CD14-positive monocyte (primary cell): ENCODE data around the gene DCUN1D4. TPM values are rescaled to one million over a fixed set of nuclear protein-coding genes. Genes with fewer than 3 reads are reported as not detected.

Experiments
- DNase-seq, 3 donors: peaks; one replicate each; pipeline ENCODE4 v3.0.0-alpha.2; 2011 to 2022
- H2AFZ ChIP-seq: 2 replicates; pipeline ENCODE4 v1.6.0; 2012; ENCODE audit warnings: mild to moderate bottlenecking, low read depth, low read length, inconsistent platforms; ENCODE audit not compliant: insufficient read depth, poor library complexity, severe bottlenecking
- H3K27ac ChIP-seq, 2 donors: 1 replicate in 1 of 2; 2 replicates in 1 of 2; pipeline ENCODE4 v1.5.1; 2012 to 2013; ENCODE audit warnings: low read length in 2 of 2, control low read depth in 1 of 2, inconsistent platforms in 1 of 2, low read depth in 1 of 2, mild to moderate bottlenecking in 1 of 2
- H3K27me3 ChIP-seq, 2 donors: one replicate each; pipeline versions ENCODE4 v1.6.0 to v1.6.1; 2011 to 2013; ENCODE audit warnings: low read length in 2 of 2; ENCODE audit not compliant: control insufficient read depth in 2 of 2, insufficient read depth in 2 of 2
- H3K36me3 ChIP-seq, 2 donors: replicated peaks in 1 of 2; 1 replicate in 1 of 2; 2 replicates in 1 of 2; pipeline versions ENCODE4 v1.5.1 to v1.6.1; 2012 to 2013; ENCODE audit warnings: low read length in 2 of 2, control low read depth in 1 of 2, inconsistent platforms in 1 of 2, mild to moderate bottlenecking in 1 of 2; ENCODE audit not compliant: insufficient read depth in 2 of 2, control insufficient read depth in 1 of 2
- H3K4me1 ChIP-seq, 2 donors: 1 replicate in 1 of 2; 2 replicates in 1 of 2; pipeline versions ENCODE4 v1.5.1 to v1.6.1; 2012 to 2013; ENCODE audit warnings: low read length in 2 of 2, control low read depth in 1 of 2, inconsistent platforms in 1 of 2, mild to moderate bottlenecking in 1 of 2, moderate library complexity in 1 of 2; ENCODE audit not compliant: insufficient read depth in 2 of 2, control insufficient read depth in 1 of 2
- H3K4me2 ChIP-seq: replicated peaks from 2 replicates; pipeline ENCODE3; 2012; ENCODE audit warnings: low read length, moderate library complexity, mild to moderate bottlenecking; ENCODE audit not compliant: poor library complexity, severe bottlenecking; ENCODE audit errors: extremely low read depth
- H3K4me3 ChIP-seq, 3 experiments: fragments of 200-600 bp in 1 of 3; sonication (generic) in 1 of 3; replicated peaks in 1 of 3; 1 replicate in 2 of 3; 2 replicates in 1 of 3; pipeline ENCODE4 v1.5.1; 2011 to 2013; ENCODE audit warnings: low read length in 3 of 3, mild to moderate bottlenecking in 3 of 3, control low read depth in 2 of 3, low read depth in 2 of 3, inconsistent platforms in 1 of 3, moderate library complexity in 1 of 3
- H3K79me2 ChIP-seq: 2 replicates; pipeline ENCODE4 v1.6.0; 2012; ENCODE audit warnings: mild to moderate bottlenecking, control low read depth, inconsistent platforms, low read length, moderate library complexity; ENCODE audit not compliant: insufficient read depth
- H3K9ac ChIP-seq: 2 replicates; pipeline ENCODE4 v1.6.0; 2017; ENCODE audit warnings: low read length, mild to moderate bottlenecking; ENCODE audit not compliant: insufficient read depth, poor library complexity, severe bottlenecking
- H3K9me3 ChIP-seq, 2 donors: replicated peaks in 1 of 2; 1 replicate in 1 of 2; 2 replicates in 1 of 2; pipeline versions ENCODE4 v1.5.1 to v1.6.1; 2012 to 2013; ENCODE audit warnings: low read length in 2 of 2, control low read depth in 1 of 2; ENCODE audit not compliant: control insufficient read depth in 1 of 2, insufficient read depth in 1 of 2
- H4K20me1 ChIP-seq: 2 replicates; pipeline ENCODE4 v1.6.0; 2012; ENCODE audit warnings: mild to moderate bottlenecking, low read length, control low read depth, moderate library complexity; ENCODE audit not compliant: insufficient read depth
- H3K27ac Mint-ChIP-seq, 7 donors: one replicate each; pipeline ENCODE4 v1.8.0; 2020; ENCODE audit warnings: mild to moderate bottlenecking in 7 of 7, mixed read lengths in 7 of 7, moderate library complexity in 6 of 7, inconsistent platforms in 2 of 7
- H3K27me3 Mint-ChIP-seq, 3 donors: one replicate each; pipeline ENCODE4 v1.8.0; 2021 to 2022; ENCODE audit warnings: low read depth in 3 of 3, mild to moderate bottlenecking in 3 of 3, mixed read lengths in 3 of 3, moderate library complexity in 3 of 3, inconsistent platforms in 1 of 3
- H3K36me3 Mint-ChIP-seq, 2 donors: one replicate each; pipeline ENCODE4 v1.8.0; 2020; ENCODE audit warnings: mixed read lengths in 2 of 2, inconsistent platforms in 1 of 2, mild to moderate bottlenecking in 1 of 2
- H3K4me1 Mint-ChIP-seq: one replicate; pipeline ENCODE4 v1.8.0; 2020; ENCODE audit warnings: mild to moderate bottlenecking, mixed read lengths
- H3K4me3 Mint-ChIP-seq, 2 donors: one replicate each; pipeline ENCODE4 v1.8.0; 2020; ENCODE audit warnings: mild to moderate bottlenecking in 2 of 2, mixed read lengths in 2 of 2, moderate library complexity in 1 of 2
- H3K9me3 Mint-ChIP-seq, 7 donors: one replicate each; pipeline ENCODE4 v1.8.0; 2020 to 2022; ENCODE audit warnings: mixed read lengths in 7 of 7, mild to moderate bottlenecking in 6 of 7, moderate library complexity in 6 of 7, inconsistent platforms in 2 of 7
- CTCF ChIP-seq: fragments of 200-600 bp; IDR thresholded peaks from one replicate; pipeline ENCODE4 v1.8.0; 2022; ENCODE audit warnings: antibody characterized with exemption, mild to moderate bottlenecking
- WGBS: methylation state at CpG from one replicate; pipeline ENCODE4 v1.1.5; 2013; ENCODE audit warnings: missing lambda C conversion rate; ENCODE audit not compliant: insufficient coverage; 5-methylcytosine and 5-hydroxymethylcytosine counted together
- intact Hi-C, 2 donors: fragments of 100-400 bp; cut with micrococcal nuclease; formaldehyde crosslinking; loops; one replicate each; pipeline versions ENCODE4 v1.15.0 to v1.15.1; 2023
- polyA plus RNA-seq, 3 donors: library from polyadenylated mRNA; depleted of rRNA in 1 of 3; unstranded in 2 of 3; stranded (reverse) in 1 of 3; fragments of 300-500 nt in 2 of 3; fragments of >200 nt in 1 of 3; fragmentation: Illumina TruSeq in 2 of 3; gene quantifications; 1 replicate in 2 of 3; 2 replicates in 1 of 3; pipeline ENCODE4 v1.2.3, GENCODE V29; 2012 to 2021

The DCUN1D4 gene
- polyA plus RNA-seq, 3 donors = 4.7 to 15.2 (median 6.9) TPM

- Histone ChIP-seq H4K20me1 (no peaks in the 10 kb centered on the region), H3K4me3 (peak overlapping the region in 2 of 3 experiments; percentile 27 to 40), H3K27me3 (no peaks in the 10 kb centered on the region), H3K79me2 (no peaks in the 10 kb centered on the region), H3K4me1 (peaks cover 28 to 35% of the 10 kb centered on the region in 2 donors), H3K27ac (peak overlapping the region; percentile 58 to 72), H3K9ac (peak overlapping the region; percentile 29), H2AFZ (peak overlapping the region; percentile 57), H3K4me2 (peak overlapping the region; percentile 57), H3K9me3 (no peaks in the 10 kb centered on the region), H3K36me3 (peaks cover 0 to 16% of the 10 kb centered on the region in 2 donors)
- Mint-ChIP-seq H3K4me1 (peaks cover 44% of the 10 kb centered on the region), H3K27me3 (peaks cover 0 to 2% (median 0%) of the 10 kb centered on the region in 3 donors), H3K9me3 (peaks cover 0 to 1% (median 0%) of the 10 kb centered on the region in 7 donors), H3K27ac (peak overlapping the region; percentile 77 to 91 (median 88)), H3K4me3 (peak overlapping the region; percentile 6 to 71), H3K36me3 (peaks cover 32 to 36% of the 10 kb centered on the region in 2 donors)
- no peak for TF ChIP-seq CTCF
- 0% methylated on average over 2 of the region's 7 CpGs for WGBS
- intact Hi-C loops = loop anchor here in 1 of 2 donors (10.0 kb wide), 1 partner anchor 62 kb away; the partner anchor contains the start of gene DCUN1D4
- peak; percentile 74 to 87 (median 82) for DNase-seq
Observed at GRCh38 chr4:51906167-51906958, 63.4 kb downstream of the DCUN1D4 start.

- Histone ChIP-seq H3K9me3 (no peaks in the 10 kb centered on the region), H3K27ac (peak overlapping the region in 1 of 2 donors; percentile 72), H3K4me1 (peaks cover 25 to 29% of the 10 kb centered on the region in 2 donors), H4K20me1 (no peaks in the 10 kb centered on the region), H2AFZ (no peak overlapping the region), H3K36me3 (peaks cover 0 to 20% of the 10 kb centered on the region in 2 donors), H3K4me2 (peak overlapping the region; percentile 57), H3K9ac (no peak overlapping the region), H3K79me2 (no peaks in the 10 kb centered on the region), H3K27me3 (no peaks in the 10 kb centered on the region), H3K4me3 (peak overlapping the region in 1 of 3 experiments; percentile 40)
- Mint-ChIP-seq H3K9me3 (peaks cover 0 to 1% (median 0%) of the 10 kb centered on the region in 7 donors), H3K36me3 (peaks cover 36 to 38% of the 10 kb centered on the region in 2 donors), H3K4me1 (peaks cover 38% of the 10 kb centered on the region), H3K27ac (peak overlapping the region in 4 of 7 donors; percentile 25 to 91 (median 84)), H3K4me3 (no peak overlapping the region), H3K27me3 (peaks cover 0 to 2% (median 0%) of the 10 kb centered on the region in 3 donors)
- no peak for DNase-seq
- TF ChIP-seq CTCF = no peak
- intact Hi-C loops = loop anchor here in 1 of 2 donors (10.0 kb wide), 1 partner anchor 62 kb away; the partner anchor contains the start of gene DCUN1D4
- no CpG with 5 or more reads among the region's 3 CpGs for WGBS
Observed at GRCh38 chr4:51907006-51907669, 64.2 kb downstream of the DCUN1D4 start.
